RPMI8226 (cell line): ENCODE measurements around the gene CAMK1G.

Source experiments
- DNase-seq: peaks from one replicate; pipeline ENCODE4 v3.0.0-alpha.2; 2015

Gene CAMK1G

GRCh38 chr1:209601809-209602657, 18.5 kb downstream of the CAMK1G start:
- peak; percentile 50 for DNase-seq

GRCh38 chr1:209603877-209604276, 20.4 kb downstream of the CAMK1G start:
- no peak for DNase-seq

GRCh38 chr1:209607102-209607794, 23.7 kb downstream of the CAMK1G start:
- no peak for DNase-seq

- DNase-seq, result no peak
Observed at GRCh38 chr1:209607795-209608178, 24.3 kb downstream of the CAMK1G start.

- no peak for DNase-seq
Observed at GRCh38 chr1:209609041-209609790, 25.7 kb downstream of the CAMK1G start.

GRCh38 chr1:209609791-209610630, 26.5 kb downstream of the CAMK1G start:
- DNase-seq, result no peak

- no peak for DNase-seq
Observed at GRCh38 chr1:209610631-209610905, 27.1 kb downstream of the CAMK1G start.

GRCh38 chr1:209611771-209612570, 28.5 kb downstream of the CAMK1G start:
- peak; percentile 48 for DNase-seq

- DNase-seq, result no peak
Observed at GRCh38 chr1:209612646-209613399, 29.3 kb downstream of the CAMK1G start.

- no peak for DNase-seq
Observed at GRCh38 chr1:209613400-209614150, 30.1 kb downstream of the CAMK1G start.

GRCh38 chr1:209614151-209614420, 30.6 kb downstream of the CAMK1G start:
- no peak for DNase-seq

- DNase-seq, result no peak
Observed at GRCh38 chr1:209614906-209615305, 31.4 kb downstream of the CAMK1G start.

- DNase-seq, result no peak
Observed at GRCh38 chr1:209616366-209617046, 33.0 kb downstream of the CAMK1G start.

GRCh38 chr1:209617047-209617673, 33.6 kb downstream of the CAMK1G start:
- DNase-seq, result no peak

- DNase-seq, result no peak
Observed at GRCh38 chr1:209617755-209618154, 34.2 kb downstream of the CAMK1G start.

- no peak for DNase-seq
Observed at GRCh38 chr1:209618291-209618690, 34.8 kb downstream of the CAMK1G start.

GRCh38 chr1:209618756-209619420, 35.4 kb downstream of the CAMK1G start:
- DNase-seq, result no peak

GRCh38 chr1:209619696-209620486, 36.4 kb downstream of the CAMK1G start:
- DNase-seq, result no peak
